Omental fat pad (tissue), 4 donors: ENCODE measurements around the gene CPSF6. TPM values are rescaled to one million over a fixed set of nuclear protein-coding genes. Genes with fewer than 3 reads are reported as not detected.
A peak's percentile ranks its signal among the peaks of the same experiment; 100 is the strongest.

Experiments
- ATAC-seq: fragments of 150-250 bp; one replicate; pipeline ENCODE4 v1.9.1; 2016; ENCODE audit warnings: mild to moderate bottlenecking, moderate library complexity; ENCODE audit not compliant: low FRiP score
- DNase-seq: peaks from one replicate; pipeline ENCODE4 v3.0.0-alpha.2; 2019; ENCODE audit warnings: low spot score
- total RNA-seq, 4 donors: library from RNA; depleted of rRNA; stranded (reverse); fragments of >200 nt; gene quantifications; one replicate each; pipeline ENCODE4 v1.1.0, GENCODE V29; 2016
- TF ChIP-seq, protein P1 (sequence below), 3 donors: fragments of 450-650 bp; IDR thresholded peaks; one replicate each; pipeline ENCODE4 v1.5.1; 2016 to 2017; ENCODE audit warnings: antibody characterized with exemption in 3 of 3, mild to moderate bottlenecking in 3 of 3, moderate library complexity in 2 of 3

The CPSF6 gene
- total RNA-seq, 4 donors from 2014 or later, result 23.7 to 37.3 (median 28.0) TPM

DNA sequence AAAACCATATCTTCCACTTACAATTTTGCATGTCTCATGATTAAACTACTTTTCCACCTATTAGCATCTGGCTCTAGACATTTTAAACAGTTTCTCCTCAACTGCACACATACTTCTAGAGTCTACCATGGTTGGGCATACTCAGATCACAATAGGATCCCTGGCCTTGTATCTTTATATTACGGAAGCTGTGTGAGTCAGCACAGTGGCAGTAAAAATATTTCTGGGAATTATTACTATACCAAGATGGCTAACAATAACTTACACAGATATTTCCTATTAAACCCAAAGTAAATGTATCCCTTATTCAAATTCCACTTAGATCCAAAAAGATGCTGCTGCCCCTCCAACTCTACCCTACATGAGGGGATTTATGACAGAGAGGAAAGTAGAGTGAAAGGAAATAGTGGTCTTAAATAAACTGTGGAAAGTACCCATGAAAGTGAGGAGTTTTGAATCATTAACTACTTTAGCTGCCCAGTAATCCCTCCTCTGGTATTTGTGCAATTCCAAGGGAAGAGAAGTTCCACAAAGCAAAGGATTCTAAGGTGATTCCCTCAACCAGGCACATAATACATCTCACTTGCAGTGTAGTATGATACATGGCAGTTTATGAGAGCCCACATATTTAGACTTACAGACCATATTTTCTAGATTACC lies 14.0 kb upstream of the CPSF6 start:
- no peak for ATAC-seq
- TF ChIP-seq, protein P1, sequence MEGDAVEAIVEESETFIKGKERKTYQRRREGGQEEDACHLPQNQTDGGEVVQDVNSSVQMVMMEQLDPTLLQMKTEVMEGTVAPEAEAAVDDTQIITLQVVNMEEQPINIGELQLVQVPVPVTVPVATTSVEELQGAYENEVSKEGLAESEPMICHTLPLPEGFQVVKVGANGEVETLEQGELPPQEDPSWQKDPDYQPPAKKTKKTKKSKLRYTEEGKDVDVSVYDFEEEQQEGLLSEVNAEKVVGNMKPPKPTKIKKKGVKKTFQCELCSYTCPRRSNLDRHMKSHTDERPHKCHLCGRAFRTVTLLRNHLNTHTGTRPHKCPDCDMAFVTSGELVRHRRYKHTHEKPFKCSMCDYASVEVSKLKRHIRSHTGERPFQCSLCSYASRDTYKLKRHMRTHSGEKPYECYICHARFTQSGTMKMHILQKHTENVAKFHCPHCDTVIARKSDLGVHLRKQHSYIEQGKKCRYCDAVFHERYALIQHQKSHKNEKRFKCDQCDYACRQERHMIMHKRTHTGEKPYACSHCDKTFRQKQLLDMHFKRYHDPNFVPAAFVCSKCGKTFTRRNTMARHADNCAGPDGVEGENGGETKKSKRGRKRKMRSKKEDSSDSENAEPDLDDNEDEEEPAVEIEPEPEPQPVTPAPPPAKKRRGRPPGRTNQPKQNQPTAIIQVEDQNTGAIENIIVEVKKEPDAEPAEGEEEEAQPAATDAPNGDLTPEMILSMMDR (IDR thresholded peaks at IDR 0.05), result no peak
- no peak for DNase-seq

DNA sequence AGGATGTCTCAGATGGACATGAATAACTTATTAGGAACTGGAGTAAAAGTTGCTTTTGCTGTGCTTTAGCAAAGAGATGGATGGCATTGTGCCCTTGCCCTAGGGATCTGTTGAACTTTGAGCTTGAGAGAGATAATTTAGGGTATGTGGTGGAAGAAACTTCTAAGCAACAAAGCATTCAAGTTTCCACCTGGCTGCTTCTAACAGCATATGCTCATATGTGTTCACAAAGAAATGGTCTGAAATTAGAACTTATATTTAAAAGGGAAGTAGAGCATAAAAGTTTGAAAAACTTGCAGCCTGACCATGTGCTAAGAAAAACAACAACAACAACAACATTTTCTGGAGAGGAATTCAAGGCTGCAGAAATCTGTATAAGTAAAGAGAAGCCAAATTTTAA lies 7.9 kb upstream of the CPSF6 start:
- no peak for ATAC-seq
- TF ChIP-seq, protein P1 (IDR thresholded peaks at IDR 0.05), result no peak

DNA sequence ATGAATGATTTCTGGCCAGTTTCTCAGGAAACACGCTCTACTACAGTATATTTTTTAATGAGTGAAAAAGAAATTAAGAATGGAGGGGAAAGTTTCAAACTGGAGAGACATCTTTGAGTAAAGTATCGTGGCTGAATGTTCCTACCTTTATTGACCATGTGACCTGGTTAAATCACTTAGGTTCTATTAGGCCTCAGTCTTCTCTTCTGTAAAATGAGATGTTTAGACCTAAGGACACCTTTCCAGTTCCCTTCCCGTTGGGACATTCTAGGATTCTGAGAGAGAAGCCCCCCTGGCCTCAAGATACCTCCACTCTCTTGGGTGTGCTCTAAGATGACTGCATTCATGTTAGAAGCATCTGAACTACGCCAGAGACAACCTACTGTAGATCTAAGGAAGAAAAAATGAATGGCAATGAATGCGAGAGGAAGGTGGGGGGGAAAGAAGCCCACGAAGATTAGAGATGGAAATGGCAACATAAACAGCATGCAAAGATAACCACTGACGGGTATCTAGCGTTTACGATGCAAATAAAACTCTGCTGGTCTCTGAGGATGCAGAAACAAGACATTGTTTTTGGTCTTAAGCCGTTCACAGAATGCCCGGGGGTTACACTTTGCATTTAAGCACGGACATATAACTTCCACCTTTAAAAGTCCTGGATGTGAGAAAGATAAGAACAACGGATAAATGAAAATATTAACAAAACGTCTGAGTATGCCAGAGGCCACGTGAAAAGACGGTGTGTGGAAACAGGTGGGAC lies 599 bp upstream of the CPSF6 start:
- TF ChIP-seq, protein P1 (IDR thresholded peaks at IDR 0.05), result no peak
- ATAC-seq, result no peak
- DNase-seq, result no peak

More for the DNA sequence above, 7.9 kb upstream of the CPSF6 start:
- DNase-seq, result no peak

DNA sequence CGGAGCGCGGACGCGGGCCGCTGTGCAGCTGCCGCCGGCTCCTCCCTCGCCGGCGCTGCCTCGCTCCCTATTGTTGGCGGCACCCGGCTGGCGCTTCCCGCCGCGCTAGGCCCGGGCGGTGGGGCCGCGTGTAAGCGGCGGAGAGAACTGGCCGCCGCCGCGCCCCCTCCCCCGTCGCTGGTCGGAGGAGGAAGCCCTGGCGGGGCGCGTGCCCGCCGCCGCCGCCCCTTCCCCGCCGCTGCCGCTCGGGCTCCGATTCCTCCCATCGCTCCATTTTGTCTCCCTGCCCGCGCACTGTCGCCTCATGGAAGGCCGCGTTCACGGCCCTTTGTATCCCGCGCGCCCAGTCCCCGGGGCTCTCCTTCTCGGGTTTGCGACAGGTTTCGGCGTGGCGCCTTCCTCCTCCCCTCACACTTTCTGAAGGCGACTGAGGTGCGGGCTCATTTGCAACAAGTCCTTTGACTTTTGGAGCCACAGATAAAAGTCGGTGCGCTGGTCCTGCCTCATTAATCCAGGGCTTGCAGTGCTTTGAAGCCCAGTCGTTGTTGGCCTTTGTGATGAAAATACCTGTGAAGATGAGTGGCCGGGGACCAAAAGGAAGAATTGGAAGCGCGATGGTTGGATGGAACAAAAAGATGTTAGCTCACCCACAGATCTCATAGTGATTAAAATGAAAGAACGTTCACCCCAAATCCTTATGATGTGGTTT lies 707 bp downstream of the CPSF6 start:
- TF ChIP-seq, protein P1 (IDR thresholded peaks at IDR 0.05), result no peak
- DNase-seq, result peak; percentile 25
- peak; percentile 50 for ATAC-seq

DNA sequence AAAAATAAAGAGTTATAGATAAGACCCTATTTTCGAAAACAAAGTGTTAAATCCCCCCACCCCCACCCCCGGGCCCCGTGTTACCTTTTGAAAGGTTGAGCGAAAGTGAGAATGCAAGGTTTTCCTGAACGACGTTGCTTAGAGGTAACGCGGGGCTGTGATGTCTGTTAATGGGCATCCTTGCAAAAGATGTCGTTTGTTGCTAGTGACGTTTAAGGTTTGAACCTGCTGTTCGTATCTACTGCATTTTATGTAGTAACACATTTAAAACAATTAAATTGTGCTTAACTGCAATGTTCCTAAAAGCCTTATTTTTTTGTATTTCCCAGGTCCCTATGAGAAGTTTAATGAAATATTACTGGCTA lies 1.2 kb downstream of the CPSF6 start:
- ATAC-seq (no peak), DNase-seq (no peak)
- TF ChIP-seq, protein P1 (IDR thresholded peaks at IDR 0.05), result no peak

DNA sequence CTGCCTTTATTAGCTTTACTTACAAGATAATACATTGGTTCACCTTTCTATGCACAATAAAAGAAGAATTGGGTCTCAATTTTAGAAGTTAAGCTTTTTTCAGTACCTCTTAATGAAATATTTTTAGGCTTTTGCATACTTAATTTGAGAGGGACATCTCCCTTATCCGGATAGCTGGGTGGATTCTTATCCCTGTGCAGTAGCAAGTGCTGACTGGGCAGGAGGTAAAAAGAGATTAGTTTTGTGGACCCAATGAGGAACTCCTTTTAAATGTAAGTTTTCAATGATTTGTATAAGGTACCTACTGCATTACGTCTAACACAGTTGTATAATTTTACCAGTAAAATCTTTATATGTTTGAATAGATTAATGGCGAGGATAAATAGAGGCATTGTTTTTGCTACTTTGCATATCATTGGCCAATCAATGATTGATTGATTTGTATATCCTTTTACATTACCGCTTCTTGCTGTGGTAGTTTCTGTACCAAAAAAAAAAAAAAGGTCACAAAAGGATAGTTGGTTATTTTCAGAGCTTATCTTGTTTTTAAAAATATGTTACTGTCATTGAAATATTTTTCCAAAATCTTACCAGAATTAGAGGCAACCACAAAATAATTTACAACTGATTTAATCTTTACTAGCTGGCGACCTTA lies 2.2 kb downstream of the CPSF6 start:
- DNase-seq (no peak), ATAC-seq (no peak)
- TF ChIP-seq, protein P1 (IDR thresholded peaks at IDR 0.05), result no peak
